Heart left ventricle (tissue), 16 donors: ENCODE measurements around the gene CD34. TPM values are rescaled to one million over a fixed set of nuclear protein-coding genes. Genes with fewer than 3 reads are reported as not detected.

Source experiments
- ATAC-seq, 4 donors: fragments of 200-7000 bp; cut with Tn5 transposase; one replicate each; pipeline ENCODE4 v1.9.1; 2020 to 2022; ENCODE audit warnings: moderate library complexity in 4 of 4, mild to moderate bottlenecking in 3 of 4, moderate number of reproducible peaks in 1 of 4
- DNase-seq, 5 donors: peaks; one replicate each; pipeline ENCODE4 v3.0.0-alpha.2; 2020
- H3K27ac ChIP-seq, 12 donors: fragments of 200-600 bp; sonication (generic) in 4 of 12; one replicate each; pipeline versions ENCODE4 v1.5.0 to v1.8.0; 2016 to 2022; ENCODE audit warnings: mild to moderate bottlenecking in 2 of 12
- H3K27me3 ChIP-seq, 9 donors: fragments of 200-600 bp; sonication (generic) in 2 of 9; one replicate each; pipeline versions ENCODE4 v1.5.1 to v1.8.0; 2016 to 2022; ENCODE audit warnings: mild to moderate bottlenecking in 3 of 9
- H3K36me3 ChIP-seq, 9 donors: fragments of 200-600 bp; sonication (generic) in 2 of 9; one replicate each; pipeline versions ENCODE4 v1.5.0 to v1.8.0; 2018 to 2022; ENCODE audit warnings: mild to moderate bottlenecking in 2 of 9
- H3K4me1 ChIP-seq, 12 donors: fragments of 200-600 bp; sonication (generic) in 4 of 12; one replicate each; pipeline versions ENCODE4 v1.5.0 to v1.8.0; 2016 to 2022; ENCODE audit warnings: mild to moderate bottlenecking in 3 of 12
- H3K4me3 ChIP-seq, 12 donors: fragments of 200-600 bp; sonication (generic) in 4 of 12; one replicate each; pipeline versions ENCODE4 v1.5.0 to v1.8.0; 2017 to 2022; ENCODE audit warnings: mild to moderate bottlenecking in 9 of 12, moderate library complexity in 4 of 12
- H3K9me3 ChIP-seq, 12 donors: fragments of 200-600 bp; sonication (generic) in 4 of 12; one replicate each; pipeline versions ENCODE4 v1.5.0 to v1.8.0; 2016 to 2022; ENCODE audit warnings: mild to moderate bottlenecking in 1 of 12
- CTCF ChIP-seq, 12 donors: fragments of 200-600 bp; sonication (generic) in 4 of 12; IDR thresholded peaks; one replicate each; pipeline versions ENCODE4 v1.5.0 to v1.8.0; 2018 to 2022; ENCODE audit warnings: antibody characterized with exemption in 12 of 12, mild to moderate bottlenecking in 5 of 12
- POLR2A ChIP-seq, 2 donors: fragments of 450-650 bp; IDR thresholded peaks; one replicate each; pipeline ENCODE4 v1.6.1; 2017; ENCODE audit warnings: antibody characterized with exemption in 2 of 2, mild to moderate bottlenecking in 2 of 2, moderate library complexity in 2 of 2
- WGBS, 4 donors: extraction: QIAGEN DNeasy Blood & Tissue Kit in 2 of 4; methylation state at CpG; one replicate each; pipeline versions ENCODE4 v1.1.5 to v1.1.7; 2013 to 2018; 5-methylcytosine and 5-hydroxymethylcytosine counted together
- intact Hi-C, 10 donors: fragments of 100-400 bp; cut with DNase I; formaldehyde crosslinking; loops; one replicate each; pipeline versions ENCODE4 v1.11.1 to v1.14.2; 2022
- polyA plus RNA-seq, 2 donors: library from polyadenylated mRNA; stranded (reverse); fragments of 200-250 nt; gene quantifications; one replicate each; pipeline ENCODE4 v1.2.3, GENCODE V29; 2013
- total RNA-seq, 9 donors: library from RNA; depleted of rRNA in 2 of 9; stranded (reverse); fragments of >200 nt in 2 of 9; fragmentation: NEBNext Ultra II Directional in 3 of 9; extraction: Animal tissue kit (Norgen Biotek cat#: 25700) in 3 of 9; gene quantifications; one replicate each; pipeline versions ENCODE4 v1.1.0 to v1.2.4, GENCODE V29; 2016 to 2023
- donor health status: ischemic (EF 13 %, LVEDD 7.1; RV severe dilation, severe dysfunction).
- donor health status: healthy with polysubstance abuse.
- donor health status: DM: no; HTN: yes; CAD: no.
- donor health status: DM: no; HTN: no; CAD: no.
- donor health status: ischemic (EF 25% LVEDD 6.9; RV normal size, moderate dysfunction).
- donor health status: ischemic (EF 25% LVEDD 5.7; RV mildly dilated, moderate dysfunction).
- donor health status: healthy.
- donor health status: DM: yes; HTN: yes; CAD: no.
- donor health status: ischemic (EF 35%, LVEDD 5.7; RV mildly dilated, moderate dysfunction).
- donor health status: nonischemic (EF 11% LVEDD 7.7; RV severe dilation, severe dysfunction).
- donor health status: DM: yes; HTN: yes; CAD: no.
- donor health status: PGD.
- donor health status: ischemic (EF 29% LVEDD 5.4; RV normal size, mild dysfunction).
- donor health status: nonischemic (EF 23%, LVEDD 6.1; RV moderate dilation, normal function).

The CD34 gene
- total and polyA plus RNA-seq, 11 donors: 37.4 to 103 (median 63.0) TPM

GRCh38 chr1:207858806-207859205 is 52.1 kb downstream of the CD34 start:
- Histone ChIP-seq H3K4me3 (no peak overlapping the region), H3K4me1 (peaks cover 5 to 84% (median 54%) of the 10 kb centered on the region in 12 donors), H3K27me3 (no peaks in the 10 kb centered on the region), H3K36me3 (peaks cover 0 to 63% (median 35%) of the 10 kb centered on the region in 9 donors), H3K27ac (peak overlapping the region in 1 of 12 donors; percentile 69), H3K9me3 (no peaks in the 10 kb centered on the region)
- TF ChIP-seq CTCF (IDR thresholded peaks at IDR 0.05): no peak
- no peak for TF ChIP-seq POLR2A (IDR thresholded peaks at IDR 0.05)
- intact Hi-C loops: no loop called here
- 46 to 61% (median 55%) methylated on average over 4 of the region's 4 CpGs for WGBS, 4 donors
- DNase-seq (no peak), ATAC-seq (no peak)

GRCh38 chr1:207858281-207858680 is 52.6 kb downstream of the CD34 start:
- no peak for DNase-seq
- Histone ChIP-seq H3K4me3 (no peak overlapping the region), H3K9me3 (no peaks in the 10 kb centered on the region), H3K27ac (peak overlapping the region in 1 of 12 donors; percentile 69), H3K27me3 (no peaks in the 10 kb centered on the region), H3K36me3 (peaks cover 0 to 58% (median 32%) of the 10 kb centered on the region in 9 donors), H3K4me1 (peaks cover 3 to 84% (median 54%) of the 10 kb centered on the region in 12 donors)
- no peak for ATAC-seq
- intact Hi-C loops: no loop called here
- 83 to 92% (median 89%) methylated on average over 1 of the region's 1 CpG for WGBS, 4 donors
- no peak for TF ChIP-seq CTCF (IDR thresholded peaks at IDR 0.05)
- no peak for TF ChIP-seq POLR2A (IDR thresholded peaks at IDR 0.05)

- TF ChIP-seq CTCF (IDR thresholded peaks at IDR 0.05) (no peak), POLR2A (IDR thresholded peaks at IDR 0.05) (no peak)
- Histone ChIP-seq H3K36me3 (peaks cover 0 to 51% (median 25%) of the 10 kb centered on the region in 9 donors), H3K9me3 (no peaks in the 10 kb centered on the region), H3K4me1 (peaks cover 3 to 84% (median 60%) of the 10 kb centered on the region in 12 donors), H3K27me3 (no peaks in the 10 kb centered on the region), H3K4me3 (no peak overlapping the region), H3K27ac (peak overlapping the region in 1 of 12 donors; percentile 69)
- intact Hi-C loops: no loop called here
- DNase-seq (no peak), ATAC-seq (no peak)
- 86 to 89% (median 87%) methylated on average over 7 of the region's 7 CpGs for WGBS, 4 donors
Measured at GRCh38 chr1:207857447-207857846, 53.5 kb downstream of the CD34 start.

GRCh38 chr1:207856276-207857023 is 54.5 kb downstream of the CD34 start:
- peaks cover 6 to 84% (median 63%) of the 10 kb centered on the region in 12 donors for H3K4me1 ChIP-seq
- peaks cover 0 to 49% (median 15%) of the 10 kb centered on the region in 9 donors for H3K36me3 ChIP-seq
- DNase-seq (no peak), ATAC-seq (no peak)
- H3K27me3 ChIP-seq: no peaks in the 10 kb centered on the region
- no peak for TF ChIP-seq CTCF (IDR thresholded peaks at IDR 0.05)
- no peak for TF ChIP-seq POLR2A (IDR thresholded peaks at IDR 0.05)
- H3K27ac ChIP-seq: peak overlapping the region in 1 of 12 donors; percentile 12
- H3K4me3 ChIP-seq: no peak overlapping the region
- H3K9me3 ChIP-seq: no peaks in the 10 kb centered on the region
- 48 to 100% (median 84%) methylated on average over 1 of the region's 1 CpG for WGBS, 4 donors
- intact Hi-C loops: no loop called here
